Measurements from ENCODE around the gene MBOAT2. TPM values are rescaled to one million over a fixed set of nuclear protein-coding genes. Genes with fewer than 3 reads are reported as not detected.

The MBOAT2 gene
- total and polyA plus RNA-seq, 2 experiments from 2014 or later = 87.4 to 103 TPM

DNA sequence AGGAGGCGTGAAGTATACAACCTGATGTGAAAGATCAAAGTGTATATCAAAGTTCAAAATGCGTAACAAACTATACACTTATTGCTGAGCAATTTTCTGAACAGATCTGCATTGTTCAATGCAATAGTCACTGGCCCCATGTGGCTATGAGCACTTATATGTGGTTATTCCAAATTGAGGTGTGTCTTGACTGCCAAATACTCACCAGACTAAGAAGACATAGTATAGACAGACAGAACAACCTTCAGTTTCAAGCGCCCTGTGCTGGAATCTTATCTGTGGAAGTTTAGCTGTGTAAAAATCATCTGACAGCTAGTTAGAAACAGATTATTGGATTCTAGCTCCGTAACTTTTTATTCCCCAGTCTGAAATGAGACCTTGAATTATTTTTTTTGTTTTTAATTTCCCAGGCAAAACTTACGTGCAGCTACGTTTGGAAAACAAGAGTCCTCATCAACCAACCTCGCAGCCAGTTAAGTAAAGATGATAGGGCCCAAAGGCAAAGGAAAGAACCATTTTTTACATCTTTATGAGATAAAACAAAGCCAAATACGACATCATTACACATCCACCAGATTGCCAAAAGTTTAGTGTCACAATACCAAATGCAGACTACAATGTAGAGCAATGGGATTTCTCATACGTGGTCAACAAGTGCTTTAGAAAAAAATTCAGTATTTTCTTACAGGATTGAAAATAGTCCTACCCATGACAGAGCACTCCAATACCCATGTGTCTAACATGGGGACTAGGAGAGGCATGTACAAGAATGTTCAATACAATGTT, 37.2 kb downstream of the MBOAT2 start:
- no peaks in the 10 kb centered on the region for H3K36me3 ChIP-seq (ENCODE audit: low read depth)
- no peaks in the 10 kb centered on the region for H3F3A ChIP-seq (ENCODE audit: insufficient read depth)
- peak; percentile 36 for DNase-seq
- H4K20me1 ChIP-seq (ENCODE audit: insufficient read depth) = peaks cover 10% of the 10 kb centered on the region; the same call in 1 of the 2 replicates
- peaks cover 98% of the 10 kb centered on the region for H3K79me2 ChIP-seq (ENCODE audit: insufficient read depth)
- H3K9me3 ChIP-seq (ENCODE audit: low read depth) = no peaks in the 10 kb centered on the region
- H3K27ac ChIP-seq = no peak overlapping the region
- no peak overlapping the region for H3K4me2 ChIP-seq (ENCODE audit: unreplicated experiment)
- no peaks in the 10 kb centered on the region for H3K9me2 ChIP-seq (ENCODE audit: insufficient read depth)
- H2AFZ ChIP-seq = no peak overlapping the region
- no peak overlapping the region for H3K4me3 ChIP-seq
- WGBS, 2 experiments (ENCODE audit: low coverage in 1 of 2, low lambda C conversion rate in 2 of 2, missing lambda C conversion rate in 2 of 2) = 82 to 85% methylated on average over 9 of the region's 9 CpGs
- peaks cover 7% of the 10 kb centered on the region for H3K4me1 ChIP-seq (ENCODE audit: insufficient read depth)
- in situ Hi-C loops (cut with MboI) = no loop called here
- H3K9ac ChIP-seq = no peak overlapping the region
- TF ChIP-seq EZH2 (IDR thresholded peaks at IDR 0.05; ENCODE audit: insufficient read depth, poor library complexity, severe bottlenecking) = no peak
- no peak for TF ChIP-seq EZH2phosphoT487 (IDR thresholded peaks at IDR 0.05; ENCODE audit: insufficient read depth, low read depth)
- no peaks in the 10 kb centered on the region for H3K27me3 ChIP-seq (replicated peaks; ENCODE audit: insufficient read depth)

DNA sequence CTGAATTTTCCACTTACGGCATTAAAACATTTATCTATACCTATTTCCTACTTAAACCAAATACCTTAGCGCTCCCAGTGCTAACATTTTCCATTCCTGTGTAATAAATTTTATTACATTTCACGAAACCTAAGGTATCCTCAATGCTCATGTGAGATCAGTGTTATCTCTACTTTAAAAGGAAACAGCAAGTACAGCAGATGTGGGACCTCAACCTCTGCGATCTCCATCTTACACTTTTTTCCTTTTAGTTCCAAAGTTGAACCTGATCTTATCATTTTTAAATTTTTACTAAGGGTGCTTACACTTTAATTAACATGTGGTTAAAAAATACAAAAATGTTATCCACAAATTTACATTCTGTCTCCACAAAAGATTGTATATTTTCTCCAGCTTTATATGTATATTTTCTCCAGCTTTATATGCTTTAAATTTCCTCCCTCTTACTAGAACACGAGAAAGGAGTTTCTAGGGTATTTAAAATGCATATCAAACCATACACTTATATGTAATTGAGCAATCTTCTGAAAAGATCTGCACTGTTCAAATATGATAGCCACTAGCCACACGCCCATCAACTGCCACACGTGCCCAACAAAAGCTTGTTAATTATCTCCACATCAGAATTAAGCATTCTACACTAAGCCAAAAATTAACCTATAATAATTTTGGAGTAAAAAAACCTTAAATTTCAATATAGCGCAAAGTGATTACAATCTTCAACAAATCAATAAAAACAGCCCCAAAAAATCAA, 38.1 kb downstream of the MBOAT2 start:
- H3K9me2 ChIP-seq (ENCODE audit: insufficient read depth) = no peaks in the 10 kb centered on the region
- 96% methylated on average over 8 of the region's 8 CpGs for WGBS, 2 experiments (ENCODE audit: low coverage in 1 of 2, low lambda C conversion rate in 2 of 2, missing lambda C conversion rate in 2 of 2)

DNA sequence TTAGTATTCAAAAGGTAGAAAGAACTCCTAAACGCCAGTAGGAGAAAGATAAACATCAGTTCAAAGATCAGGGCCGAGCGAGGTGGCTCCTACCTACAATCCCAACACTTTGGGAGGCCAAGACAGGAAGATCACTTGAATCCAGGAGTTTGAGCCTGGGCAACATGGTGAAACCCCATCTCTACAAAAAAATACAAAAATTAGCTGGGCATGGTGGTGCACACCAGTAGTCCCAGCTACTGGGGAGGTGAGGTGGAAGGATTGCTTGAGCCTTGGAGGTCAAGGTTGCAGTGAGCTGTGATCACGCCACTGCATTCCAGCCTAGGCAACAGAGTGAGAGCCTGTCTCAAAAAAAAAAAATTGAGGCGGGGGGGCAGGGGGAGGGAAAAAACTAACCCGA, 40.6 kb downstream of the MBOAT2 start:
- Histone ChIP-seq H3K4me2 (ENCODE audit: unreplicated experiment) (no peak overlapping the region), H3K27ac (no peak overlapping the region), H3K79me2 (ENCODE audit: insufficient read depth) (peaks cover 99% of the 10 kb centered on the region), H3K36me3 (ENCODE audit: low read depth) (no peaks in the 10 kb centered on the region), H3K9ac (no peak overlapping the region), H3K4me1 (ENCODE audit: insufficient read depth) (peaks cover 7% of the 10 kb centered on the region), H4K20me1 (ENCODE audit: insufficient read depth) (peaks cover 10% of the 10 kb centered on the region; the same call in 1 of the 2 replicates), H3K27me3 (replicated peaks; ENCODE audit: insufficient read depth) (no peaks in the 10 kb centered on the region), H2AFZ (no peak overlapping the region), H3K9me3 (ENCODE audit: low read depth) (no peaks in the 10 kb centered on the region), H3K4me3 (no peak overlapping the region), H3K9me2 (ENCODE audit: insufficient read depth) (no peaks in the 10 kb centered on the region), H3F3A (ENCODE audit: insufficient read depth) (no peaks in the 10 kb centered on the region)
- no peak for DNase-seq
- WGBS, 2 experiments (ENCODE audit: low coverage in 1 of 2, low lambda C conversion rate in 2 of 2, missing lambda C conversion rate in 2 of 2) = 87 to 94% methylated on average over 6 of the region's 6 CpGs
- in situ Hi-C loops (cut with MboI) = no loop called here
- TF ChIP-seq EZH2 (IDR thresholded peaks at IDR 0.05; ENCODE audit: insufficient read depth, poor library complexity, severe bottlenecking) (no peak), EZH2phosphoT487 (IDR thresholded peaks at IDR 0.05; ENCODE audit: insufficient read depth, low read depth) (no peak)

More for the DNA sequence above, 38.1 kb downstream of the MBOAT2 start:
- Histone ChIP-seq H3K27ac (no peak overlapping the region), H4K20me1 (ENCODE audit: insufficient read depth) (peaks cover 10% of the 10 kb centered on the region; the same call in 1 of the 2 replicates), H3F3A (ENCODE audit: insufficient read depth) (no peaks in the 10 kb centered on the region), H3K4me3 (no peak overlapping the region), H2AFZ (no peak overlapping the region), H3K79me2 (ENCODE audit: insufficient read depth) (peaks cover 98% of the 10 kb centered on the region), H3K9me3 (ENCODE audit: low read depth) (no peaks in the 10 kb centered on the region), H3K36me3 (ENCODE audit: low read depth) (no peaks in the 10 kb centered on the region), H3K27me3 (replicated peaks; ENCODE audit: insufficient read depth) (no peaks in the 10 kb centered on the region), H3K4me2 (ENCODE audit: unreplicated experiment) (no peak overlapping the region), H3K9ac (no peak overlapping the region), H3K4me1 (ENCODE audit: insufficient read depth) (peaks cover 7% of the 10 kb centered on the region)
- TF ChIP-seq EZH2phosphoT487 (IDR thresholded peaks at IDR 0.05; ENCODE audit: insufficient read depth, low read depth) (no peak), EZH2 (IDR thresholded peaks at IDR 0.05; ENCODE audit: insufficient read depth, poor library complexity, severe bottlenecking) (no peak)
- no peak for DNase-seq
- in situ Hi-C loops (cut with MboI) = no loop called here

DNA sequence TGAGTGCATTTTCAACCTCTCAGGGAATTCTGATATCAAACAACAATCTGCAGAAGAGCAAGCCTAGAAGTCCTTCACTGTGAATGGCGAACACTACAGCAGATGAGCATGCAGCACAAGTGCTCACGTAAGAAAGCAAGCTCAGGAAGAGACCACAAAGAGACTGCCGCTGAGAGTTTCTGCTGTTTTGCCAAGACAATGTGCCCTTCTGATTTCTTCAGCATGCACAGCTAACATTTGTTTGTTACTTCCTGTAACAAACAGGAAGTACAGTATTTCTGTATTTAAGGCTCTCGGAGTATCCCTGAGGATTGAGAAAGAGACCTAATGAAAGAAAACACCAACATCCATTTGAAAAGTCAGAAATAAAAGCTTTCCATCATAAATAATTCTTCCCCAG, 45.9 kb downstream of the MBOAT2 start:
- Histone ChIP-seq H3K36me3 (ENCODE audit: low read depth) (peaks cover 18% of the 10 kb centered on the region), H3K27ac (no peak overlapping the region), H3K4me2 (ENCODE audit: unreplicated experiment) (no peak overlapping the region), H2AFZ (no peak overlapping the region), H3K9me3 (ENCODE audit: low read depth) (no peaks in the 10 kb centered on the region), H3K4me3 (no peak overlapping the region), H3K79me2 (ENCODE audit: insufficient read depth) (peaks cover 99% of the 10 kb centered on the region), H3K4me1 (ENCODE audit: insufficient read depth) (no peaks in the 10 kb centered on the region), H4K20me1 (ENCODE audit: insufficient read depth) (no peaks in the 10 kb centered on the region), H3K27me3 (replicated peaks; ENCODE audit: insufficient read depth) (no peaks in the 10 kb centered on the region), H3K9me2 (ENCODE audit: insufficient read depth) (no peaks in the 10 kb centered on the region), H3K9ac (no peak overlapping the region), H3F3A (ENCODE audit: insufficient read depth) (no peaks in the 10 kb centered on the region)
- in situ Hi-C loops (cut with MboI) = no loop called here
- DNase-seq = no peak
- 84 to 88% methylated on average over 4 of the region's 4 CpGs for WGBS, 2 experiments (ENCODE audit: low coverage in 1 of 2, low lambda C conversion rate in 2 of 2, missing lambda C conversion rate in 2 of 2)
- TF ChIP-seq EZH2 (IDR thresholded peaks at IDR 0.05; ENCODE audit: insufficient read depth, poor library complexity, severe bottlenecking) (no peak), EZH2phosphoT487 (IDR thresholded peaks at IDR 0.05; ENCODE audit: insufficient read depth, low read depth) (no peak)
